NCI-H510A (cell line): ENCODE results near the gene PLB1.
"Not testable (repeated sequence)": the region's sequence is repeated elsewhere in the genome, so short reads cannot be mapped to it uniquely, and the experiment has no call there.

ENCODE experiments used
- DNase-seq: peaks from one replicate; lab custom pipeline; 2025; lab: John Stamatoyannopoulos, UW

Gene PLB1

DNA sequence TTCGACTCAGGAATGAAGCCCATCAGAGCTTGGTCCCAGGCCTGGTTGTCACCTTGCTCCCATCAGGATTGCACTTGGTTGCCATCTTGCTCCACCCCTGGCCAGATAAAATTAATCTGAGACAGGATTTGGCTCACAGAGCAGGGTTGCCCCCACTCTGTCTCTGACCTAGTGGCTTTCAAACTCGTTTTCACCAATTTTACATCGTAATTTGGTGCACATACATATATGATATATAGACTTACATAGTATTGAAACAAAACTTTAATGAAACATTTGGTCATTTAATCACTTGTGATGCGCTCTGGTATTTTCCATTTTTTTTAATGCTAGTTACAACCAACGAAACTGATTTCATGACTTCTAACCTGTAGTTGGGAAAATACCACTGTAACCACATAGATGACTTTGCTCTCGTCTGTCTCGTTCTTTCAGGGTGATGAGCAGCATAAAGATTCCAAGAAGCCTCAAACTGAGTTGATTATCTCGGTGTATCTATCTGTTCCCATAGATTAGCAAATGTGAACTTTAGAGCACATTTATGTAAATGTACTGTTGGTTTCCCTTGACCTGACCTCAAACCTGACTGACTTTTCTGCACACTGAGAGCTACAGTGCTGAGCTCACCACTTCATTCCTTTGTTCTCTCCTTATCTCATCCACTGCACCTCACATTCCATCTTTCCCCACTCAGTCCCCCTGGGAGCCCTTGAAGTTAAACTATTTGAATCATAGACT, 30.5 kb upstream of the PLB1 start:
- DNase-seq, result no peak

DNA sequence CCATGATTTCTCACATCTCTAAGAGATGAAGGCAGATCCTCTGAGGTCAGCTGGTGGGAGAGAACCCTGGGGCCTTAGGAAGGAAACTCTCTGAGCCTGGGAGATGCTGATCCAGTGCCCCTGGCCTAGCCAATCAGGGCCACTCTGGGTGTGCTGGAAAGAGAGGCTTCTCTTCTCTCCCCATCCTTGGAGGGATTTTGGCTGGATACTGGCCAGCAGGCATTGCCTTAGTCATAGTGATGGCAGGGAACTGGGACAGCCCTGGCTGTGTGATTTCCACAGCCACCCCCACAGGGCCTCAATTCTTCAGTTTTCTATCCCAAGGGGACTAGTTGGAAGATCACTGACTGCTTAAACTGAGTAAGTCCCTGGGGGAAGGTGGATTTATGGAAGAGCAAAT, 26.6 kb upstream of the PLB1 start:
- no peak for DNase-seq

DNA sequence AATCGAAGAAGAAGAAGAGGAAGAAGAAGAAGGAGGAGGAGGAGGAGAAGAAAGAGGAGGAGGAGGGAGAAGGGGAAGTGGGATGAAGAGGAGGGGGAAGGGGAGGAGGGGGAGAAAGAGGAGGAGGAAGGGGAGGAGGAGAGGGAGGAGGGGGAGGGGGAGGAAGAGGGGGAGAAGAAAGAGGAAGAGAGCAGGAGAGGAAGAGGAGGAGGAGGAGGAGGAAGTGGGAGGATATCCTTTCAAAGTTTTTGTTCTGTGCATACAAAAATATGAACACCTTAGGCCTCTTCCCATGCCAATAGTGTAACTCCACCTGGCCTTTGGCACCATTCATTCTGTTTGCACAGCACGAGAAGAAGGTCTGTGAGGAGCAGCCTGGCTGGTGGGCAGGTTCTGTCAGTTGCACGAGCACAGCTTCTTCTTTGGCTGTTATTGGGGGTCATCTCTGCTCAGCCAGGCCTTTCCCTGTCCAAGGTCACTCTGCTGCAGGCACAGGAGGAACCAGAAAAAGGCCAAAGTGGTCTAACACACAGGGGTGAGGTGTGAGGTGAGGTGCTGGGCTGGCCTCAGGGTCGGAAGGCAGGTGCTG, 25.8 kb upstream of the PLB1 start:
- peak; percentile 17 for DNase-seq

DNA sequence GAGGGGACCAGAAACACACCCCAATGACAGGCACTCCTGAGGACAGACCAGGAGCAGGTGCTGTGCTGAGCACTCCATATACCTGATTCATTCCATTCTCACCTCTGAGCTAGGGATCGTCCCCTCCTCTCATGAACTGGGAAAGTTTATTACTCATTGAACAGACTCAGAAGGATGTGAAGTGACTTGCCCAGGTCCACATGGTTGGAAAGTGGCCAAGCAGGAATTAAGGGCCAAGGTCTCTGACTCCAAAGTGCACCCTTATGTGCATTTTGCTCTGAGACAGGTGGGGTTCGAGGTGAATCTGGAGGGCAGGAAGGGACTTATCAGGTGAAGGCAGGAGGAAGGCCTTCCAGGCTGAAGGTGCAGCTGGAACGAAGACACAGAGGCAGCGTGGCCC, 25.1 kb upstream of the PLB1 start:
- peak; percentile 60 for DNase-seq

DNA sequence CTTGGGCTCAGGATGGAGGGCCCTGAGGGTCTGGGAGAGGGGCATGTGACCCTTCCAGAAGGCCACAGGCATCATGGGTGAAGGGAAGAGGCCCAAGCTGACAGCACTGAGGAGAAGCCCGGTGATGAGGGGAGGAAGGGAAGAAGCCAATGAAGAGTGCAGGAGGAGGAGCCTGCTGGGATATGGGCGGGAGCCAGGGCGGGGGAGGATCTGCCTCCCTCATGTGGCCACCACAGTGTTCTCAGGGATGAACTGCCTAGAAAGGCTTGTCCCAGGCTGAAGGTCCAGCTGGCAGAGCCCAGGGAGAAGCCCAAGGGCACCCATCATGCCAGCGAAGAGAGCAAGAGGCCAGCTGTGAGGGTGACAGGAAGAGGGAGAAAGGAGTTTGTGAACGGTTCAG, 24.6 kb upstream of the PLB1 start:
- DNase-seq, result no peak

DNA sequence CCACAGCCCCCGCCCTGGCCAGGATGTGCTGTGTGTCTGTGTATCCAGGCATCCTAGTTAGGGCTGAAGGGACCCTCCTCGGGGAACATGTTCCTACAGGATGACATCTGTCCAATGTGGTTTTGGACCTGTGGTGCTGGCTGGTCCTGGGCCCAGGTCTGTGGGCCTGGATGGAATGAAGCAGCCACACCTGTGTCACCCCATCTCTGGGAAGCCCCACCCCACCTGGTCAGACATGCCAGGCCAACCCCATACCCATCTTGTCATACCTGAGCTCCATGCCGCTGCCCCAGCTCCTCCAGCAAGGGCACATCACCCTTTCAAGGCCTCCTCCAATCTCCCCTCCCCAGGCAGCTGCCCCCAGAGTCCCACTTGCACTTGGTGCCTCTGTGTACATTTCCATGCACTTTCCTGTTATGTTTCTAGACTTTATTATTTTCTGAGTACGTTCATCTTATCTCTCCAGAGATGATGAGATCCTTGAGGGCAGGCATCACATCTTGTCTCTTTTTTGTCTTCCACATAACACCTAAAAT, 24.1 kb upstream of the PLB1 start:
- DNase-seq, result no peak

DNA sequence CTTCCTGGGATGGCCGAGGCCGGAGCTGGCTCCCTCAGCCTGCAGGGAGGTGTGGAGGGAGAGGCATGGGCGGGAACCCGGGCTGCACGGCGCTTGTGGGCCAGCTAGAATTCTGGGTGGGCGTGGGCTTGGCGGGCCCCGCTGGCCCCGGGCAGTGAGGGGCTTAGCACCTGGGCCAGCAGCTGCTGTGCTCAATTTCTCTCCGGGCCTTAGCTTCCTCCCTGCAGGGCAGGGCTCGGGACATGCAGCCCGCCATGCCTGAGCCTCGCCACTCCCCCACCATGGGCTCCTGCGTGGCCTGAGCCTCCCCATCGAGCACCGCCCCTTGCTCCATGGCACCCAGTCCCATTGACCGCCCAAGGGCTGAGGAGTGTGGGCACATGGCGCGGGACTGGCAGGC, 23.2 kb upstream of the PLB1 start:
- not testable (repeated sequence) for DNase-seq

DNA sequence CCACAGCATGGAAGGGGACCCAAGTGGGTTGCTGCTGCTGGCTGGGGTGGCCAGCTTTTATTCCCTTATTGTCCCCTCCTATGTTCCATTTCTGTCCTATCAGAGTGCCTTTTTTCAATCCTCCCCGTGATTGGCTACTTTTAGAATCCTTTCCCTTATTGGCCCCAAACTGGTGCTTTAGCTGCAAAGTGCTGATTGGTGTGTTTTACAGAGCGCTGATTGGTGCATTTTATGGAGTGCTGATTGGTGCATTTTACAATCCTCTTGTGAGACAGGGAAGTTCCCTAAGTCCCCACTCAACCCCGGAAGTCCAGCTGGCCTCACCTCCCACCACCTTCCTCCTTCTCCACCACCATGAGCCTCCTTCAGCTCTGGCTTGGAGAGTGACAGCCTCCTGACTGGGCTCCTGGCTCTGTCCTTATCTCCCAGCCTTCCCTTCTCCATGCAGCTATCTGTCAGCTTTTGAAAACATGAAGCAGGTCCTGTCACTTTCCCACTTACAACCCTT, 20.7 kb upstream of the PLB1 start:
- no peak for DNase-seq

DNA sequence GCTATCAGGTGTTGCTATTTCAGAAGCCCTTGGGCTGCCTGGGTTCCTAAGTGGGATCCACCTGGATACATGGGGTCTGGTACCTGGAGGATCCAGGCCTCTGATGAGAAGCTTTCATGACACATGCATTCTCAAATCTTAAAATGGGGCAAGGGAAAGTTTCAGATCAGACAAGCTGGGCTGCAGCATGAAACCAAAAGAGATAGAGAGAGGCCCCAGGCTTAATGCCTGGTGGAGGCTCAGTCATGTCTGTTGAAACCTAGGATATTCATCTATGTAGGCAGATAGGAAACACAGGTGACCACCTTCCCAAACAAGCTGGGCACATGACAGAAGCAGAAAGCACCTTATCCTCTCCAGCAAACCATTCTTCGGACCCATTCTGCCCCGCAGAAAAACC, 18.8 kb upstream of the PLB1 start:
- DNase-seq, result no peak

DNA sequence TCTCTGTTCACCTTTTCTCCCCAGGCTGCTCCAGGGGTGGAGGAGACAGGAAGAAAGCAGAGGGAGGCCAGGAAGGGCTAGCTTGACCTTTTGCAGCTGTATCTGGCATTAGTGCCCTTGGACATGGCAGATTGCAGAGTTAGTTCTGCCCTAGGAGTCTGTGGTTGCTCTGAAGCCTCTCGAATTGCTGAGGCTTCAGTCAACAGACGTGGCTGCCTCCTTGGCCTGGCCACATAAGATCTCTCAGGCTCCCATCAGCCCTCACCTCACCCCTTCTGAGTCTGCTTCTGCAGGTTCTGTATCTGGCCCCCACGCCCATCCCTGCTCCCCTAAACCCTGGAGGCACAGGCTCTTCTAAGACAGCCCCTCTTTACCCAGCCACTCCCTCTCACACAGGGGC, 18.2 kb upstream of the PLB1 start:
- no peak for DNase-seq

DNA sequence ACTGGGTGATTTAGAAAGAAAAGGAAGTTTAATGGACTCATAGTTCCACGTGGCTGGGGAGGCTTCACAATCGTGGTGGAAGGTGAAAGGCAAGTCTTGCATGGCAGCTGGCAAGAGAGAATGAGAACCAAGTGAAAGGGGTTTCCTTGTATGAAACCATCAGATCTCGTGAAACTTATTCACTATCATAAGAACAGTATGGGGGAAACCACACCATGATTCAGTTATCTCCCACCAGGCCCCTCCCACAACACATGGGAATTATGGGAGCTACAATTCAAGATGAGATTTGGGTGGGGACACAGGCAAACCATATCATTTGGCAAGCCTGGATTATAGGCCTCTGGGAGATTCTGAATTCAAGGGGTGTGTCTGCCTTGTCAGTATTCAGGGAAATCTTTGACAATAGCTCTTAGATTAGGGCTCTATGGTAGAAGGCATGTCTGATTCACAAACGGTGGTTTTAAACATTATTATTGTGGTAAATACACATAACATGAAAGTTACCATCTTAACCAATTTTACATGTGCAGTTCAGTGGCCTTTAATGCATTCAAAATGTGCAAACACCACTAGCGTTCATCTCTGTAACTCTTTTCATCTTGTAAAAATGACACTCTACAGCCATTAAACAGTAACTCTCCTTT, 15.3 kb upstream of the PLB1 start:
- DNase-seq, result no peak

DNA sequence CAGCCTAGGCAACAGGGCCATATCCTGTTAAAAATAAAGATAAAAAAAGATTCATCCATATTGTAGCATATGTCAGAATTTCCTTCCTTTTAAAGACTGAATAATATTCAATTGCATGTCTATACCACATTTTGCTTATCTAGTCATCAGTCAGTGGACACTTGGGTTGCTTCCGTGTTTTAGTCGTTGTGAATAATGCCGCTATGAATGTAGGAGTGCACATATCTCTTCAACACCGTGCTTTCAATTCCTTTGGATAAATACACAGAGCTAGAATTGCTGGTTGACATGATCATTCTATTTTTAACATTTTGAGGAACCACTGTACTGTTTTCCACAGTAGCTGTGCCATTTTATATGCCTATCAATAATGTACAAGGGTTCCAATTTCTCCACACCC, 14.0 kb upstream of the PLB1 start:
- no peak for DNase-seq

DNA sequence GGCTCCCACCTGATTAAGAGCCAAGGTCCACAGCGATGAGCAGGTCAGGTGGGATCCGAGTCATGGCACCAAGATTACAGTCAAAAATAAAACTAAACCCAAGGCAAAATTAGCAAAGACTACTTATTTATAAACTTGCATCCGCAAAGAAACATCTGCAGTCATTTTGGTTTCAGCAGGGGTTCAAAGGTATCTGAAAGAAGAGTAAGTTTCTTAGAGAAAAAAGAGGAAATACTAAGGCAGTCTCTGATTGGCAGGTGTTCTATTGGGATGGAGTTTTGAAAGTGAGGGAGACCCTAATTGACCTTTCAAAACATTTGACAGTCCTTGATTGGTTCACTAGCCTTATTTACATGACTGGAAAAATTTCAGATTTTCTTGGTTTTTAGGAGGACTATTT, 11.0 kb upstream of the PLB1 start:
- DNase-seq, result no peak

DNA sequence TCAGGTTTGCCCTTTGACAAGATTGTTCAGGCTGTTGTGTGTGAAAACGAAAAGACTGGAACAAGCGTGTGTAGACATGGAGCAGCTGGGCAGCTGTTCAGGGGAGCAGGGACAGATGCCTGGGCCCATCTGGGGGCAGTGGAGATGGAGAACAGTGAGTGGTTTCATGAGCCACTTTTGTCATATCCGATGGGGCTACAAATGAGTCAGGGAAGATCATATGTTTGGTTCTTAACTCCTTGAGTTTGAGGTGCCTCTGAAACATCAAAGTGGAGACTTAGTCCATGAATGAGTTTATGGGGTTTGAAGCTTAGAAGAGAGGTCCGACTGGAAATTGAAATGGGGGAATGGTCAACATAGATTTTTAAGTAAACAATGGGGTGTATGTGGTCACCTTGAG, 9.3 kb upstream of the PLB1 start:
- no peak for DNase-seq

DNA sequence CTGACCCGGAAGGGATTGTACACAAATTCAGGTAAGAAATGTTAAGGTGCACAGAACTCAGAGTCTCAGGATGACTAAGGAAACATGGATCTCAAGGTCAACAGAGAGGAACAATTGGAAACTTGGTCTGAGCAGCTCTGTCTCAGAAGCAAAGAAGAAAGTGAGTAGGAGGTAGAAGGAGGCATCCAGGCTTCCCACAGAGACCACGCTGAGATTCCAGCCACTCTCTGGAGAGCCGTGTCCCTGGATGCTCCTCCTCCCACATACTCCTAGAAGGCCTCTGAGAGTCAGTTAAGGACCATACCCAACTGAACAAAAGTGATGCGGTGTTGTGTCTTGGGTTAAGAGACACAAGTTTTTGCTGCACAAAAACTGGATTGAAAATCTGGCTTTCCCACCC, 8.6 kb upstream of the PLB1 start:
- no peak for DNase-seq

DNA sequence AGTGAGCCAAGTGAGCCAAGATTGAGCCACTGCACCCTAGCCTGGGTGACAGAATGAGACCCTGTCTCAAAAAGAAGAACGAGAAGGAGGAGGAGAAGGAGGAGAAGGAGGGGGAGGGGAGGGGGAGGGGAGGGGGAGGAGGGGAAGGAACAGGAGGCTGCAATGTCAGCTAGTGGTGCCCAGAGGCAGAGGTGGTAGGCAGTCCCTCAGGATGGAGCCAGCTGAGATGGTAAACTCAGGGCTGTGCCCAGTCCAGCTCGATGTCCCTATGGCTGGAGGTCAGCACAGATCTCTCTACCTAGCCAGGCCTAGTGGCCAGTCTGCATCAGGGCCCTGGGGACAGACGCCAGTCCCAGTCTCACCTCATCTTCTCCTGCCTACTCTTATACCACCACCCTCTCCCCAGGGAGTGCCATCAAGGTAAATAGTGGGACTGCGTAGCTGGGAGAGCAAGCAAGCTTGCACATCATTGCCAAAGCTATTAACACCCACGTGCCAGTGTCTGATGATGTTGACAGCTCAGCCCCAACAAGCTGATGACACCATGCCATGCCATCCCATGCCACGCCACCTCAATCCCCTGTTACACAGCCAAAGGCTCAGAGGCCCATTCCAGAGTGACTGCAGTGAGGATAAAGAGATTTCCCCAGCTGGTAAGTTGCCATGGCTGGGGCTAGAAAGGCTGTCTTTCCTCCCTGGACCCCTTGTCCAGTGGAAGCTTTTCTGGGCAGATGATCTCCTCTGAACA, 7.6 kb upstream of the PLB1 start:
- no peak for DNase-seq

DNA sequence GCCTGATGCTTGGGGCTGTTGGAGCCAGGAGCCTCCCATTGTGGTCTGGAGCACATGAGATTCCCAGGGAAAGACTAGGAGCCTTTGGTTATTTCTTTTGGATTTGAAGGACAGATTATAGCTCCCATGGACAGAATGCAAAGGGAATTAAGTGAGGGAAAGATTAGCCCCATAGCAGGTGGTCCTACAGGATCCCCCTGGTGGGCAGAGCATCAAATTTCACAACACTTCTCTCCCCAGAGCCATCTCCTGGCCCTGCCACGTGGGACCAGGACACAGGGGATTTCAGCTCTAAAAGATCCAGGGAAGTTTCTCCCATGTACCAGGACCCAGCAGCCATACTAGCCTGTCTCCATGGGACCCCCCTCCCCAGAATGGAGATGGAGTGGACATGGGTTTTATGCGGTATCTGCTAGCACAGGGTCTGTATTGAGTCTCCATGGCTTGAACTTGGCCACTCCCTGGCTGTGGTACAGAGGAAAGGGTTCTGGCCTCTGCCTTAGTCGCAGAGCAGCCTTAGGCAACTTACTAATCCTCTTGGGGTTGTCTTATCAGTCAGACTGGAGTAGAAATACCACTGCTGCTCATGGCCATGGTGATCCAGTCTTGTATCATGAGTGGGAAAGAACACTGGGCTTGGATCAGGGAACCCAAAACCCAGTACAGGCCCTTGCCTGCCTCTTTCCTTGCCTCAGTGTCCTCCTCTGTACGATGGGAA, 6.8 kb upstream of the PLB1 start:
- no peak for DNase-seq

DNA sequence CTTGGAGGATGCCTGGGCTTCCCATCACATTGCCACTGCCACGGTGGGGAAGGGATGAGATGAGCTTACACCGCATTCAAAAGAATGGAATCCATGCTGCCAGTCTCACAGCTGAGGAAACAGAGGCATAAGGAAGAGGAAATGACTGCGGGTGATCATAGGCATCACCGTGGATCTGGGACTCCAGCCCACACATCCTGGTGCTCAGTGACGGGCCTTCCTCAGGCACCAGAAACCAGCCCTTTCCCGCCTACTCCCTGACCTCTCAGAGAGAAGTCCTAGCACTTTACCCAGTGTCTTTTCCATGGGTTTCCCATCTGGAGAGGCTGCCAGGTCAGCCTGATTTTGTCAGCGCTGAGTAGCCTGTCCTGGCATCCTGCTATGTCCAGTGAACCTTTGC, 5.3 kb upstream of the PLB1 start:
- no peak for DNase-seq

DNA sequence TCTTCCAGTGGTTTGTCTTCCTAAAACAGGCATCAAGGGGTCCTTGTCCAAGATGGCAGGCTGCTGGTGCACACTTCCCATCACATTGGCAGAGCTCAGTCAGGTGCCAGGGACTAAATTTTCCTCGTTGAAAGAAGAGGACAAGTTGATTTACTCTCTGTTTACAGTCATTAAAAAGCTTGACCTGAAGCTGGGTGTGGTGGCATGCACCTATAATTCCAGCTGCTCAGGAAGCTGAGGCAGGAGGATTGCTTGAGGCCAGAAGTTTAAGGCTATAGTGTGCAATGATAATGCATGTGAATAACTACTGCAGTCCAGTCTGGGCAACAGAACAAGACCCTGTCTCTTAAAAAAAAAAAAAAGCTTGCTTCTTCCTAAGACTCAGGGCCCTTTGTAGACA, 3.6 kb upstream of the PLB1 start:
- DNase-seq, result no peak

DNA sequence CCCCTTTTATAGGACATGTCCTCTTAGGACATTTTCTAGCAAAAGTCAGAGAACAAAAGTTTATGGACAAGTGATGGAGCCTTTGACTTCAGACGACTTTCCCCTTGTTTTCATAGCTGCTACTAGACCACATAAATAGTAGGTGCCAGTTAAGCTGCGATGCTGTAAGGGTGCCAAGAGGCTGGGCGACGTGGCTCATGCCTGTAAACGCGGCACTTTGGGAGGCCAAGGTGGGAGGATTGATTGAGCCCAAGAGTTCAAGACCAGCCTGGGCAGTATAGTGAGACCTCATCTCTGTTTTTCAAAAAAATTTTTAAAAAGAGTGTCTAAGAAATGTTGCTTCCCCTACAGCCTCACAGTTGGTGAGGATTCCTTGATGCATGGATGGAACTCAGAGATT, 2.2 kb upstream of the PLB1 start:
- no peak for DNase-seq

DNA sequence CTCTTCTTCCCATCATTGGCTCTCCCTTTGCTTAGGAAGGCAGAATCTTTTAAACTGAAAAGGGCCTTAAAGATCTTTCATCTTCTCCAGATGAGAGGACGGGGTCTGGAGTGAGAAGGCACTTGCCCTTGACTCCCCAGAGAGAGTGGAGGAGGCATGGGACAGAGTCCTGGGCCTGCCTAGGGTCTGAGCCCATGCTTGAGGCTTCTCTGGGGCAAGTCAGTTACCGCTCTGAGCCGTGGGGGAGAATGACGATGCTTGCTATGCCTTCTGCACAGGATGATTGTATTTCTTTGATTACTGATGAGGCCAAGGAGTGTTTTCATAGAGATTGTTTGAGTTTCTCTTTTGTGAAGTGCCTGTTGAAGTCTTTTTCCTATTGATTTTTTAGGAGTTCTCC, 921 bp downstream of the PLB1 start:
- no peak for DNase-seq

DNA sequence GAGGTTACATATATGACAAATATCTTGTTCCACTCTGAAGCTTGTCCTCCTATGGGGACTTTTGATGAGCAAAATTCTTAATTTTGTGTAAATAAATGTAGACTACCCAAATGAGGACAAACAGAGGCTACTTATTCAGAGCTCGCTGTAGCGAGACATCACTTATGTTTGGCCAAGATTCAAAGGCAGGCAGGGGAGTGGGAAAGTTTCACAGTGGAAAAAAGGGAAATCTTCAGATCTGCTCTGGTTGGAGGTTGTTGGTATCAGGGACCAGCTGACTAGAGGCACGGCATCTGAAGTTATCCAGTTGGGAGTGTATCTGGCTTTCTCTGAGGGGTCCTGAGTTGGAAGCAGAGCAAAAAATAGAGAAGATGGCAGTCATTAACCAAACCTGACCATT, 1.3 kb downstream of the PLB1 start:
- no peak for DNase-seq
